GM12872 (cell line): ENCODE results near the gene RAD51.

Source experiments
- TF ChIP-seq, protein P1 (sequence below): IDR thresholded peaks from 3 replicates; pipeline ENCODE4 v1.5.1; 2011; ENCODE audit warnings: low read depth, mild to moderate bottlenecking, low read length, moderate library complexity; ENCODE audit not compliant: insufficient read depth

Gene RAD51

DNA sequence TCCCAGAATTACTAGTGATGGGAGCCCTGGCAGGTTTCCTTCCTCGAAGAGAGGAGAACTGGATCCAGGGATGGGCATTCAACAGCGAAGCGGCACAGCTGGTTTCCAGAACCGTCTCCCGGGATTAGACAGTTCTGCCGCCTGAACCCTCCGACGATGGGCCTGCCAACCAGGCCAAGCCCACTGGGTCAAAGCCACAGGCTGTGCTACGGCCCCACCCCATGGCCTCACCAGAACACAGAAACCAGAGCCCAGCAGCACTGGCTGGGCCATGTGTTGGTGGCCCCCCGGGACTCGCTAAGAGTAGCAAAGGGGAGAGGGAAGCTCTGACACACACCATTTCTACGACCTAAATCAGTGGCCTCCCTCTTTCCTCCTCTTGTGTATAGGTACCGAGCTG, 77.0 kb downstream of the RAD51 start:
- TF ChIP-seq, protein P1, sequence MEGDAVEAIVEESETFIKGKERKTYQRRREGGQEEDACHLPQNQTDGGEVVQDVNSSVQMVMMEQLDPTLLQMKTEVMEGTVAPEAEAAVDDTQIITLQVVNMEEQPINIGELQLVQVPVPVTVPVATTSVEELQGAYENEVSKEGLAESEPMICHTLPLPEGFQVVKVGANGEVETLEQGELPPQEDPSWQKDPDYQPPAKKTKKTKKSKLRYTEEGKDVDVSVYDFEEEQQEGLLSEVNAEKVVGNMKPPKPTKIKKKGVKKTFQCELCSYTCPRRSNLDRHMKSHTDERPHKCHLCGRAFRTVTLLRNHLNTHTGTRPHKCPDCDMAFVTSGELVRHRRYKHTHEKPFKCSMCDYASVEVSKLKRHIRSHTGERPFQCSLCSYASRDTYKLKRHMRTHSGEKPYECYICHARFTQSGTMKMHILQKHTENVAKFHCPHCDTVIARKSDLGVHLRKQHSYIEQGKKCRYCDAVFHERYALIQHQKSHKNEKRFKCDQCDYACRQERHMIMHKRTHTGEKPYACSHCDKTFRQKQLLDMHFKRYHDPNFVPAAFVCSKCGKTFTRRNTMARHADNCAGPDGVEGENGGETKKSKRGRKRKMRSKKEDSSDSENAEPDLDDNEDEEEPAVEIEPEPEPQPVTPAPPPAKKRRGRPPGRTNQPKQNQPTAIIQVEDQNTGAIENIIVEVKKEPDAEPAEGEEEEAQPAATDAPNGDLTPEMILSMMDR, result no peak

DNA sequence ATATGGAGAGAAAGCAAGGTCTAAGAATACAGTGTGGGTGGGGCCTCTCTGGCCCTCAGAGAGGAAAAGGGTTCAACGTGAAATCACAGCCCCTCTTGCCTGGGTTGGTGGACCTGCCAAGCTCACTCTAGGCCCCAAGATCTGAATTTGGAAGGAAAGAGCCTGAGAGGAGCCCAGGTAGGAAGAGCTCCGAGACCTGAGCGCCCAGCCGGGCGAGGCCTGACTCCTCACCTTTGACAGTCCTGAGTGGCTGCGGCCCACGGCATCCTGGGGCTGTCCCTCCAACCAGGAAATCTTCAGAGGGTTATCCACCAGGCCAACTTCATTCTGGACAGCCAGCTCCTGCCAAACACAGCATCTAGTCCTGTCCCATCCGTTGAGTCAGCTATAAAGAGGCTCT, 78.5 kb downstream of the RAD51 start:
- TF ChIP-seq, protein P1, result no peak

DNA sequence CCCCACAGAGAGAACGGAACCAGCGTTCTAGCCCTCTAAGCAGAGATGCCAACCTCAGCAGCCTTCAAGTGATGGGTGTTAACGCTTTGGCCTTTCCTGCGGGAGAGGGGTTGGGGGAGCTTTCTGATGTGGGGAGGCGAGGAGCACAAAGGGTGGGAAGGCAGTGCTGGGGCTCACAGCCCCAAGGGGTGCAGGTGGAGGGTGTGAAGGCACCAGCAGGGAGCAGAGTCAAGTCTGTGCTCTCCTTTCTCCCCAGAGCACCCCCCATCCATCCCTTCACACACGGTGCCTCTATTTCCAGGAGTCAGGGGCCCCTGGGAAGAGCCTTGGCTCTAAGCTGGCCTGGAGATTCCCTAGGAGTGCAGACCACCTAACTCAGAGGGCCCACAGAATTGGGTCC, 78.9 kb downstream of the RAD51 start:
- TF ChIP-seq, protein P1, result no peak

DNA sequence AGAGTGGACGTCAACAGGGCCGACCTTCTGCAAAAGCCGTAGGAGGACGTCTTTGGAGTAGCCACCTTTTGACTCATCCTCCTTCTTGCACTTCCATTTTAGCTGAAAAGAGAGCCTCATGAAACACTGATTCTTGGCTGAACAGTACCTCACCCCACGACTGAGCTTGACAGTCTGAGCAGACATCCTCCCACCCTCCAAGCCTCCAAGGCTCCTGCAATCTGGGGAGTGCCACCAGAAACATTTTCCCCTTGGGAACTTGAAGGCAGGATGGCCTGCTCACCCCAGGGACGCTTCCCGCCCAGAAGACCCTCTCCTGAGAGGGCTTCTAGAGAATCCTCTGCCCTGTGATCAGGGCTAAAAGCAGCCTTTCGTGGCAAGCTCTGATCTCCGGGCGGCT, 80.0 kb downstream of the RAD51 start:
- TF ChIP-seq, protein P1, result no peak

DNA sequence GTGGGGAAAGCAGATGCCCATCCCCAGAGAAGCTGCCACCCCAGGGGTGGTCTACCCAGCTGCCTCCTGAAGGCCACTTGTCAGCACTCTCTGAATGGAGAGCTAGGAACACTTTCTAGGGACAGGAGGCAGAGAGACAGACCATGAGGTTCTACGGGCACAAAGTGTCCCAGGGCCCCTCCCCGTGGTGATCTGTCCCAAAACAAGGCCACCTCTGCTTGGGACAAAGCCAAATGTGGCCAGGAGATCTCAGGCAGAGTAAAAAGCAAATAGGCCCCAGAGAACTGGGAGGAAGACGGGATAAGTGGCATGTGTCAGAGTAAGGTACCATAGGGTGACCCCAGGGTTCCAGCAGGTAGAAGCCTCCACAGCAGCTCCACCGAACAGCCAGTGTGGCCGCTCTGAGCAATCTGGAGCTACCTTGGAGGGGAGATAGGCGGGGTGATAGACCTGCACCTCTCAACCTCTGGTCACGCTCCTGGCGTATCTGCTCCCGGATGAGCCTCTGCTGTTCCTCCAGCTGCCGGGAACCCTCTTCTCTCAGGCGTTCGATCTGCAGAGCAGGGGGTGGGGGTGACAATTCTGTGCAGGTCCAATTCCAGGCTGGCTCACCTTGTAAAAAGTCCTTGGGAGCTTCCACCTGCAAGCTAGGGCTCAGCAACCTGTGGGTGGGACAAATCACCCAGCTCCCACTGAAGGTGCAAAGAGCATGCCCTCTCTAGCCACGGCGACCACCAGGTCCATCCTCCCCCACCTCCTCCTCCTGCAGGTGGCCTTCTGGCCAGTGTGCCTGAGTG, 81.0 kb downstream of the RAD51 start:
- TF ChIP-seq, protein P1, result no peak

DNA sequence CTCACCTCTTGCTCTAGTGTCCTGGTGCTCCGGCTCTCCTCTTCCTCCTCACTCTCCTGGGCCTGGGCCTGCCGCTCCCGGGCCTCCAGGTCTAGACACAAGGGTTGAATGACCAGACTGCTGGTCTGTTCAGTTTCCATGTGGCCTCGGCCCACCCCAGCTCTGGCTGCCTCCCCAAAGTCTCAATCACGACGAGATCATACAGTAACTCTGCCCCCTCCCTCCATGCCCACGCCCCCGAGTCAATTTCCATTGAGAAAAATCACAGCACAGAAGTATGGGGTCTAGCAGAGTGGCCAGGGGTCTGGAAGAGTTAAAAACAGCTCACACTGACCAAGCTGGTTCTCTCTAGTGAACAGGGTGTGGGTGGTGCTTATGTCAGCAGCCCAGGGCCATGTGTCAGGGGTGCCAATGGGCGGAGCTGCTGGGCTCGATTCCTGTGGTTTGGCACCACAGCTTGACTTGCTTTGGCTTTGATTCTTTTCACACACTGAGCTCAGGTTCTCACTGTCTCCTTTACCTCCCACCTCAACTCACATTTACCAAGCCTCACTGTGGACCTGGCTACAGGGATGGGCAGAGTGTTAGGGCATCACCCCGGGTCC, 81.7 kb downstream of the RAD51 start:
- TF ChIP-seq, protein P1, result no peak
